RWPE1 (cell line): ENCODE results near the gene ZNF644.
A peak's percentile ranks its signal among the peaks of the same experiment; 100 is the strongest.

Experiments
- CTCF ChIA-PET: fragments of 350-600 bp; sonication (Branson Sonifier 250); formaldehyde crosslinking; extraction: SDS; loops from one replicate; lab custom pipeline; 2021; lab: Yijun Ruan, JAX
- POLR2A ChIA-PET: fragments of 400-600 bp; formaldehyde crosslinking; extraction: SDS; loops from one replicate; lab custom pipeline; 2020; ENCODE audit warnings: antibody characterized with exemption; ENCODE audit not compliant: low non-redundant PET; lab: Yijun Ruan, JAX
- DNase-seq: peaks from one replicate; pipeline ENCODE4 v3.0.0; 2012; ENCODE audit warnings: low spot score
- H3K27ac ChIP-seq: fragments of 450-650 bp; 2 replicates; pipeline ENCODE4 v1.5.1; 2017
- CTCF ChIP-seq: fragments of 450-650 bp; conservative IDR thresholded peaks from 2 replicates; pipeline ENCODE4 v1.5.1; 2017; ENCODE audit warnings: low read depth, mild to moderate bottlenecking

ZNF644 gene

GRCh38 chr1:90973897-90974798 is 47.7 kb downstream of the ZNF644 start:
- ChIA-PET CTCF (interaction anchor here (0.5 to 0.7 kb wide), 3 partner anchors 24 to 934 kb away, joined by 3 read pairs; no protein-coding TSS in a partner anchor), POLR2A (no interaction called here)
- DNase-seq: peak; percentile 47
- H3K27ac ChIP-seq: no peak overlapping the region
- TF ChIP-seq CTCF: no peak

GRCh38 chr1:90970208-90970607 is 51.6 kb downstream of the ZNF644 start:
- no peak overlapping the region for H3K27ac ChIP-seq
- CTCF ChIA-PET: no interaction called here
- POLR2A ChIA-PET: no interaction called here
- DNase-seq: no peak
- TF ChIP-seq CTCF: no peak

GRCh38 chr1:90969241-90969640 is 52.6 kb downstream of the ZNF644 start:
- TF ChIP-seq CTCF: no peak
- no peak for DNase-seq
- no peak overlapping the region for H3K27ac ChIP-seq
- CTCF ChIA-PET: no interaction called here
- POLR2A ChIA-PET: no interaction called here

- no peak for DNase-seq
- H3K27ac ChIP-seq: no peak overlapping the region
- CTCF ChIA-PET: interaction anchor here (0.6 to 1.0 kb wide), 5 partner anchors 30 to 829 kb away, joined by 3 read pairs; no protein-coding TSS in a partner anchor
- POLR2A ChIA-PET: no interaction called here
- peak; percentile 54 for TF ChIP-seq CTCF
These were observed 57.3 kb downstream of the ZNF644 start for GRCh38 chr1:90964444-90965035.

GRCh38 chr1:90963651-90964050 is 58.2 kb downstream of the ZNF644 start:
- CTCF ChIA-PET: interaction anchor here (0.5 to 0.7 kb wide), 3 partner anchors 14 to 331 kb away, joined by 4 read pairs; no protein-coding TSS in a partner anchor
- no peak for DNase-seq
- no peak overlapping the region for H3K27ac ChIP-seq
- POLR2A ChIA-PET: no interaction called here
- TF ChIP-seq CTCF: no peak

GRCh38 chr1:90963236-90963635 is 58.6 kb downstream of the ZNF644 start:
- DNase-seq: no peak
- POLR2A ChIA-PET: no interaction called here
- no peak for TF ChIP-seq CTCF
- no peak overlapping the region for H3K27ac ChIP-seq
- CTCF ChIA-PET: interaction anchor here (0.5 to 0.7 kb wide), 3 partner anchors 15 to 331 kb away, joined by 4 read pairs; no protein-coding TSS in a partner anchor
